Effector CD4-positive, alpha-beta T cell (primary cell): ENCODE measurements around the gene SMAD5.

ENCODE experiments used
- DNase-seq: peaks from one replicate; pipeline ENCODE4 v3.0.0-alpha.2; 2020

The SMAD5 gene

GRCh38 chr5:136198453-136198852 is 65.8 kb downstream of the SMAD5 start:
- no peak for DNase-seq

GRCh38 chr5:136199408-136199807 is 66.8 kb downstream of the SMAD5 start:
- DNase-seq, result no peak

- no peak for DNase-seq
Observed at GRCh38 chr5:136200130-136200529, 67.5 kb downstream of the SMAD5 start.

- no peak for DNase-seq
Observed at GRCh38 chr5:136200761-136201160, 68.1 kb downstream of the SMAD5 start.

GRCh38 chr5:136201870-136202269 is 69.2 kb downstream of the SMAD5 start:
- no peak for DNase-seq

GRCh38 chr5:136202469-136203205 is 70.0 kb downstream of the SMAD5 start:
- DNase-seq, result no peak

GRCh38 chr5:136203303-136203922 is 70.8 kb downstream of the SMAD5 start:
- DNase-seq, result no peak

GRCh38 chr5:136205061-136205702 is 72.5 kb downstream of the SMAD5 start:
- no peak for DNase-seq

GRCh38 chr5:136205941-136206340 is 73.3 kb downstream of the SMAD5 start:
- DNase-seq, result no peak

GRCh38 chr5:136206361-136206760 is 73.7 kb downstream of the SMAD5 start:
- no peak for DNase-seq

- no peak for DNase-seq
Observed at GRCh38 chr5:136207631-136208030, 75.0 kb downstream of the SMAD5 start.

- DNase-seq, result no peak
Observed at GRCh38 chr5:136208916-136209315, 76.3 kb downstream of the SMAD5 start.

- no peak for DNase-seq
Observed at GRCh38 chr5:136209346-136209910, 76.8 kb downstream of the SMAD5 start.

GRCh38 chr5:136210259-136210658 is 77.6 kb downstream of the SMAD5 start:
- no peak for DNase-seq

GRCh38 chr5:136211282-136212040 is 78.8 kb downstream of the SMAD5 start:
- no peak for DNase-seq

GRCh38 chr5:136212252-136212721 is 79.6 kb downstream of the SMAD5 start:
- peak; percentile 31 for DNase-seq

- DNase-seq, result no peak
Observed at GRCh38 chr5:136213919-136214493, 81.4 kb downstream of the SMAD5 start.

- DNase-seq, result no peak
Observed at GRCh38 chr5:136215812-136216211, 83.2 kb downstream of the SMAD5 start.

- DNase-seq, result no peak
Observed at GRCh38 chr5:136216230-136216629, 83.6 kb downstream of the SMAD5 start.

- no peak for DNase-seq
Observed at GRCh38 chr5:136221340-136221739, 88.7 kb downstream of the SMAD5 start.

- DNase-seq, result no peak
Observed at GRCh38 chr5:136222580-136223235, 90.1 kb downstream of the SMAD5 start.

GRCh38 chr5:136225796-136226195 is 93.2 kb downstream of the SMAD5 start:
- no peak for DNase-seq
